ENCODE data around the gene HS3ST3A1.

DNA sequence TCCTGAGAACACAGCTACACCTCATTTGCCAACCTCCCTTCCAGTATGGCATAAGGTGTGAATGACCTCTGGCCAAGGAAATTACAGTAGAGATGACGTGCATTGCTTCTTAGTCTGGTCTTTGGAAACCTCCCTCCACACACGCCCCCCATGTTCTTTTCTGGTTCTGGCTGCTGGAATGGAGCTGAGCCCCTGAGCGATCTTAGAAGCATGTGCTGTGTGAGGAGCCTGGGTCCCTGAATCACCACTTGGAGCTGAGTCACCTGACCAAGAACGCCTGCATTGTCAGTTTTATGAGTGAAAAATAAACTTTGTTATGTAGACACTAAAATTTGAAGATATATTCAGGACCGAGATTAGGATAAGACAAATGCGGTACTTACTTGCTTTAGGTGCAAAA, 51.4 kb downstream of the HS3ST3A1 start:
- TF ChIP-seq SUZ12 (IDR thresholded peaks at IDR 0.05; ENCODE audit: extremely low read depth, insufficient read depth, insufficient read length) (no peak), ZNF274 (IDR thresholded peaks at IDR 0.05; ENCODE audit: low read depth, low read length) (no peak)
